Left cardiac atrium (tissue), 4 donors: ENCODE results near the gene CLBA1. TPM values are rescaled to one million over a fixed set of nuclear protein-coding genes. Genes with fewer than 3 reads are reported as not detected.
"Not testable (repeated sequence)": the region's sequence is repeated elsewhere in the genome, so short reads cannot be mapped to it uniquely, and the experiment has no call there.

Experiments
- ATAC-seq, 2 donors: fragments of 200-7000 bp; cut with Tn5 transposase; one replicate each; pipeline ENCODE4 v1.9.1; 2020; ENCODE audit warnings: mild to moderate bottlenecking in 2 of 2, moderate library complexity in 2 of 2
- DNase-seq: peaks from one replicate; pipeline ENCODE4 v3.0.0-alpha.2; 2020
- intact Hi-C, 2 donors: fragments of 100-400 bp; cut with DNase I; formaldehyde crosslinking; loops; one replicate each; pipeline versions ENCODE4 v1.14.1 to v1.15.1; 2022 to 2023
- long read RNA-seq: library from polyadenylated mRNA; unstranded; transcript quantifications from one replicate; pipeline ENCODE4 v2.0.0, GENCODE V29; 2021
- total RNA-seq, 2 donors: library from RNA; stranded (reverse); fragmentation: NEBNext Ultra II Directional; extraction: Animal tissue kit (Norgen Biotek cat#: 25700); gene quantifications; one replicate each; pipeline ENCODE4 v1.2.1, GENCODE V29; 2021
- donor health status: DM: no; HTN: yes; CAD: no.
- donor health status: DM: no; HTN: yes; CAD: no; lungs with severe emphysema.
- donor health status: DM: yes; HTN: yes; CAD: no.
- donor health status: Dilated cardiomyopathy.

The CLBA1 gene
- 1 to 10 TPM; 1.9 TPM for total RNA-seq
- long read RNA-seq, partial matches to known transcripts: 0 of 2 reads
- long read RNA-seq, other reads (novel, unspliced or antisense): 0 of 2 reads

- DNase-seq (peak; percentile 93), ATAC-seq (peak; percentile 97)
- intact Hi-C loops: no loop called here
These were observed at the start of gene CLBA1 for GRCh38 chr14:104985675-104986486. TSS of gene CLBA1 (plus strand) at chr14:104985788. CDS start at chr14:104986432, 644 bp downstream.

GRCh38 chr14:104935955-104936354 is 49.6 kb upstream of the CLBA1 start:
- intact Hi-C loops: no loop called here
- no peak for ATAC-seq
- peak; percentile 6 for DNase-seq

- intact Hi-C loops: no loop called here
- ATAC-seq (no peak), DNase-seq (peak; percentile 3)
These were observed 49.0 kb upstream of the CLBA1 start for GRCh38 chr14:104936361-104937155.

GRCh38 chr14:104937161-104937560 is 48.4 kb upstream of the CLBA1 start:
- intact Hi-C loops: no loop called here
- no peak for ATAC-seq
- DNase-seq: peak; percentile 7

- intact Hi-C loops: no loop called here
- no peak for DNase-seq
- ATAC-seq: no peak
These were observed 47.8 kb upstream of the CLBA1 start for GRCh38 chr14:104937694-104938365.

- ATAC-seq (no peak), DNase-seq (no peak)
- intact Hi-C loops: no loop called here
These were observed 47.2 kb upstream of the CLBA1 start for GRCh38 chr14:104938436-104938835.

GRCh38 chr14:104938960-104939359 is 46.6 kb upstream of the CLBA1 start:
- intact Hi-C loops: no loop called here
- ATAC-seq (no peak), DNase-seq (peak; percentile 5)

- DNase-seq: peak; percentile 8
- no peak for ATAC-seq
- intact Hi-C loops: no loop called here
These were observed 45.8 kb upstream of the CLBA1 start for GRCh38 chr14:104939666-104940410.

GRCh38 chr14:104940526-104941150 is 45.0 kb upstream of the CLBA1 start:
- ATAC-seq (no peak), DNase-seq (peak; percentile 3)
- intact Hi-C loops: no loop called here

GRCh38 chr14:104941508-104942365 is 43.9 kb upstream of the CLBA1 start:
- intact Hi-C loops: no loop called here
- DNase-seq: peak; percentile 20
- no peak for ATAC-seq

- intact Hi-C loops: no loop called here
- DNase-seq: peak; percentile 15
- ATAC-seq: no peak
These were observed 43.0 kb upstream of the CLBA1 start for GRCh38 chr14:104942586-104942985.

GRCh38 chr14:104943216-104944015 is 42.2 kb upstream of the CLBA1 start:
- DNase-seq: peak; percentile 16
- intact Hi-C loops, ATAC-seq: not testable (repeated sequence)

GRCh38 chr14:104944016-104944308 is 41.6 kb upstream of the CLBA1 start:
- ATAC-seq, intact Hi-C loops: not testable (repeated sequence)
- peak; percentile 7 for DNase-seq

- ATAC-seq, intact Hi-C loops: not testable (repeated sequence)
- peak; percentile 10 for DNase-seq
These were observed 41.0 kb upstream of the CLBA1 start for GRCh38 chr14:104944436-104945205.

GRCh38 chr14:104945266-104945665 is 40.3 kb upstream of the CLBA1 start:
- DNase-seq: peak; percentile 12
- intact Hi-C loops, ATAC-seq: not testable (repeated sequence)
